HEK293 (cell line): Measurements from ENCODE around the gene NDUFS1.
A peak's percentile ranks its signal among the peaks of the same experiment; 100 is the strongest.

Source experiments
- IKZF3 ChIP-seq: fragments of 450-650 bp; IDR thresholded peaks from 2 replicates; pipeline ENCODE4 v1.5.0; 2018; ENCODE audit warnings: missing biosample characterization, mild to moderate bottlenecking, missing genetic modification characterization, moderate library complexity
- SP2 ChIP-seq: fragments of 450-650 bp; formaldehyde crosslinking; IDR thresholded peaks from 2 replicates; pipeline ENCODE4 v1.5.1; 2016; ENCODE audit warnings: missing biosample characterization, missing genetic modification characterization
- SP7 ChIP-seq: fragments of 450-650 bp; formaldehyde crosslinking; IDR thresholded peaks from 2 replicates; pipeline ENCODE4 v1.5.1; 2016; ENCODE audit warnings: missing biosample characterization, missing genetic modification characterization
- YY1 ChIP-seq: fragments of 450-650 bp; formaldehyde crosslinking; IDR thresholded peaks from 2 replicates; pipeline ENCODE4 v1.5.1; 2018; ENCODE audit warnings: missing biosample characterization, missing genetic modification characterization
- ZBTB1 ChIP-seq: fragments of 450-650 bp; formaldehyde crosslinking; IDR thresholded peaks from 2 replicates; pipeline ENCODE4 v1.5.1; 2016; ENCODE audit warnings: missing biosample characterization, missing genetic modification characterization
- ZBTB6 ChIP-seq: fragments of 450-650 bp; formaldehyde crosslinking; IDR thresholded peaks from 2 replicates; pipeline ENCODE4 v1.5.1; 2017; ENCODE audit warnings: missing biosample characterization, missing genetic modification characterization
- ZBTB8A ChIP-seq: fragments of 450-650 bp; formaldehyde crosslinking; IDR thresholded peaks from 2 replicates; pipeline ENCODE4 v1.5.1; 2016; ENCODE audit warnings: missing biosample characterization, missing genetic modification characterization
- ZFHX2 ChIP-seq: fragments of 450-650 bp; formaldehyde crosslinking; conservative IDR thresholded peaks from 2 replicates; pipeline ENCODE4 v1.5.1; 2016; ENCODE audit warnings: missing biosample characterization, missing genetic modification characterization
- ZFP41 ChIP-seq: fragments of 450-650 bp; formaldehyde crosslinking; IDR thresholded peaks from 2 replicates; pipeline ENCODE4 v1.5.1; 2016; ENCODE audit warnings: missing biosample characterization, missing genetic modification characterization, borderline replicate concordance
- ZNF16 ChIP-seq: fragments of 450-650 bp; formaldehyde crosslinking; IDR thresholded peaks from 2 replicates; pipeline ENCODE4 v1.5.1; 2016; ENCODE audit warnings: low read depth, missing biosample characterization, missing genetic modification characterization
- ZNF202 ChIP-seq: fragments of 450-650 bp; formaldehyde crosslinking; IDR thresholded peaks from 2 replicates; pipeline ENCODE4 v1.5.1; 2016; ENCODE audit warnings: missing biosample characterization, missing genetic modification characterization, borderline replicate concordance
- ZNF280C ChIP-seq: fragments of 450-650 bp; formaldehyde crosslinking; IDR thresholded peaks from 2 replicates; pipeline ENCODE4 v1.5.1; 2016; ENCODE audit warnings: missing biosample characterization, missing genetic modification characterization
- ZNF302 ChIP-seq: fragments of 450-650 bp; formaldehyde crosslinking; IDR thresholded peaks from 2 replicates; pipeline ENCODE4 v1.5.1; 2016; ENCODE audit warnings: missing biosample characterization, missing genetic modification characterization, low read depth
- ZNF366 ChIP-seq: fragments of 450-650 bp; formaldehyde crosslinking; conservative IDR thresholded peaks from 2 replicates; pipeline ENCODE4 v1.5.1; 2016; ENCODE audit warnings: missing biosample characterization, missing genetic modification characterization
- ZNF433 ChIP-seq: fragments of 450-650 bp; formaldehyde crosslinking; IDR thresholded peaks from 2 replicates; pipeline ENCODE4 v1.5.1; 2016; ENCODE audit warnings: missing biosample characterization, missing genetic modification characterization, low read depth
- ZNF521 ChIP-seq: fragments of 450-650 bp; formaldehyde crosslinking; IDR thresholded peaks from 2 replicates; pipeline ENCODE4 v1.5.1; 2017; ENCODE audit warnings: missing biosample characterization, mild to moderate bottlenecking, missing genetic modification characterization
- ZNF544 ChIP-seq: fragments of 450-650 bp; formaldehyde crosslinking; IDR thresholded peaks from 2 replicates; pipeline ENCODE4 v1.5.0; 2017; ENCODE audit warnings: missing biosample characterization, missing genetic modification characterization
- ZNF548 ChIP-seq: fragments of 450-650 bp; formaldehyde crosslinking; IDR thresholded peaks from 2 replicates; pipeline ENCODE4 v1.5.1; 2016; ENCODE audit warnings: missing biosample characterization, missing genetic modification characterization
- ZNF600 ChIP-seq: fragments of 450-650 bp; formaldehyde crosslinking; IDR thresholded peaks from 2 replicates; pipeline ENCODE4 v1.5.1; 2016; ENCODE audit warnings: missing biosample characterization, missing genetic modification characterization
- ZNF610 ChIP-seq: fragments of 450-650 bp; formaldehyde crosslinking; IDR thresholded peaks from 2 replicates; pipeline ENCODE4 v1.5.1; 2016; ENCODE audit warnings: missing biosample characterization, missing genetic modification characterization, borderline replicate concordance
- ZNF704 ChIP-seq: fragments of 450-650 bp; formaldehyde crosslinking; IDR thresholded peaks from 2 replicates; pipeline ENCODE4 v1.5.1; 2016; ENCODE audit warnings: missing biosample characterization, missing genetic modification characterization
- TF ChIP-seq, protein P1 (sequence below): fragments of 450-650 bp; formaldehyde crosslinking; IDR thresholded peaks from 2 replicates; pipeline ENCODE4 v1.5.1; 2017; ENCODE audit warnings: missing biosample characterization, mild to moderate bottlenecking, missing genetic modification characterization, moderate library complexity
- TF ChIP-seq, protein P2 (sequence below): fragments of 450-650 bp; formaldehyde crosslinking; conservative IDR thresholded peaks from 2 replicates; pipeline ENCODE4 v1.5.1; 2016; ENCODE audit warnings: low read depth, missing biosample characterization, missing genetic modification characterization
- TF ChIP-seq, protein P3 (sequence below): fragments of 450-650 bp; formaldehyde crosslinking; IDR thresholded peaks from 2 replicates; pipeline ENCODE4 v1.5.1; 2016; ENCODE audit warnings: missing biosample characterization, missing genetic modification characterization, low read depth

The NDUFS1 gene

GRCh38 chr2:206085742-206086445, 73.3 kb downstream of the NDUFS1 start, which contains the start of gene INO80D (continued):
- TF ChIP-seq, protein P1, sequence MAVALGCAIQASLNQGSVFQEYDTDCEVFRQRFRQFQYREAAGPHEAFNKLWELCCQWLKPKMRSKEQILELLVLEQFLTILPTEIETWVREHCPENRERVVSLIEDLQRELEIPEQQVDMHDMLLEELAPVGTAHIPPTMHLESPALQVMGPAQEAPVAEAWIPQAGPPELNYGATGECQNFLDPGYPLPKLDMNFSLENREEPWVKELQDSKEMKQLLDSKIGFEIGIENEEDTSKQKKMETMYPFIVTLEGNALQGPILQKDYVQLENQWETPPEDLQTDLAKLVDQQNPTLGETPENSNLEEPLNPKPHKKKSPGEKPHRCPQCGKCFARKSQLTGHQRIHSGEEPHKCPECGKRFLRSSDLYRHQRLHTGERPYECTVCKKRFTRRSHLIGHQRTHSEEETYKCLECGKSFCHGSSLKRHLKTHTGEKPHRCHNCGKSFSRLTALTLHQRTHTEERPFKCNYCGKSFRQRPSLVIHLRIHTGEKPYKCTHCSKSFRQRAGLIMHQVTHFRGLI (tag by site-specific recombination): no peak; the same call in 1 of the 2 replicates
- TF ChIP-seq ZNF610 (tag by site-specific recombination) (no peak), ZFHX2 (peak; percentile 42), ZNF280C (tag by site-specific recombination) (no peak), ZNF433 (tag by site-specific recombination) (no peak), ZBTB1 (tag by site-specific recombination) (no peak), ZNF548 (tag by site-specific recombination) (no peak), ZNF704 (tag by site-specific recombination) (no peak), SP2 (peak; percentile 13; the same call in 1 of the 2 replicates), ZNF202 (tag by site-specific recombination) (no peak), ZBTB8A (tag by site-specific recombination) (peak; percentile 76), ZNF600 (tag by site-specific recombination) (peak; percentile 76), IKZF3 (tag by site-specific recombination) (no peak), ZNF16 (tag by site-specific recombination) (no peak), SP7 (tag by site-specific recombination) (peak; percentile 23; the same call in 1 of the 2 replicates), ZNF366 (tag by site-specific recombination) (0 out of 2 replicates have a peak, but pooled peaks have one; percentile 24), YY1 (tag by site-specific recombination) (peak; percentile 31), ZNF521 (tag by site-specific recombination) (no peak), ZFP41 (no peak), ZBTB6 (no peak), ZNF302 (tag by site-specific recombination) (no peak), ZNF544 (tag by site-specific recombination) (no peak)
- TF ChIP-seq, protein P2, sequence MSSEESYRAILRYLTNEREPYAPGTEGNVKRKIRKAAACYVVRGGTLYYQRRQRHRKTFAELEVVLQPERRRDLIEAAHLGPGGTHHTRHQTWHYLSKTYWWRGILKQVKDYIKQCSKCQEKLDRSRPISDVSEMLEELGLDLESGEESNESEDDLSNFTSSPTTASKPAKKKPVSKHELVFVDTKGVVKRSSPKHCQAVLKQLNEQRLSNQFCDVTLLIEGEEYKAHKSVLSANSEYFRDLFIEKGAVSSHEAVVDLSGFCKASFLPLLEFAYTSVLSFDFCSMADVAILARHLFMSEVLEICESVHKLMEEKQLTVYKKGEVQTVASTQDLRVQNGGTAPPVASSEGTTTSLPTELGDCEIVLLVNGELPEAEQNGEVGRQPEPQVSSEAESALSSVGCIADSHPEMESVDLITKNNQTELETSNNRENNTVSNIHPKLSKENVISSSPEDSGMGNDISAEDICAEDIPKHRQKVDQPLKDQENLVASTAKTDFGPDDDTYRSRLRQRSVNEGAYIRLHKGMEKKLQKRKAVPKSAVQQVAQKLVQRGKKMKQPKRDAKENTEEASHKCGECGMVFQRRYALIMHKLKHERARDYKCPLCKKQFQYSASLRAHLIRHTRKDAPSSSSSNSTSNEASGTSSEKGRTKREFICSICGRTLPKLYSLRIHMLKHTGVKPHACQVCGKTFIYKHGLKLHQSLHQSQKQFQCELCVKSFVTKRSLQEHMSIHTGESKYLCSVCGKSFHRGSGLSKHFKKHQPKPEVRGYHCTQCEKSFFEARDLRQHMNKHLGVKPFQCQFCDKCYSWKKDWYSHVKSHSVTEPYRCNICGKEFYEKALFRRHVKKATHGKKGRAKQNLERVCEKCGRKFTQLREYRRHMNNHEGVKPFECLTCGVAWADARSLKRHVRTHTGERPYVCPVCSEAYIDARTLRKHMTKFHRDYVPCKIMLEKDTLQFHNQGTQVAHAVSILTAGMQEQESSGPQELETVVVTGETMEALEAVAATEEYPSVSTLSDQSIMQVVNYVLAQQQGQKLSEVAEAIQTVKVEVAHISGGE (tag by site-specific recombination): no peak
- TF ChIP-seq, protein P3, sequence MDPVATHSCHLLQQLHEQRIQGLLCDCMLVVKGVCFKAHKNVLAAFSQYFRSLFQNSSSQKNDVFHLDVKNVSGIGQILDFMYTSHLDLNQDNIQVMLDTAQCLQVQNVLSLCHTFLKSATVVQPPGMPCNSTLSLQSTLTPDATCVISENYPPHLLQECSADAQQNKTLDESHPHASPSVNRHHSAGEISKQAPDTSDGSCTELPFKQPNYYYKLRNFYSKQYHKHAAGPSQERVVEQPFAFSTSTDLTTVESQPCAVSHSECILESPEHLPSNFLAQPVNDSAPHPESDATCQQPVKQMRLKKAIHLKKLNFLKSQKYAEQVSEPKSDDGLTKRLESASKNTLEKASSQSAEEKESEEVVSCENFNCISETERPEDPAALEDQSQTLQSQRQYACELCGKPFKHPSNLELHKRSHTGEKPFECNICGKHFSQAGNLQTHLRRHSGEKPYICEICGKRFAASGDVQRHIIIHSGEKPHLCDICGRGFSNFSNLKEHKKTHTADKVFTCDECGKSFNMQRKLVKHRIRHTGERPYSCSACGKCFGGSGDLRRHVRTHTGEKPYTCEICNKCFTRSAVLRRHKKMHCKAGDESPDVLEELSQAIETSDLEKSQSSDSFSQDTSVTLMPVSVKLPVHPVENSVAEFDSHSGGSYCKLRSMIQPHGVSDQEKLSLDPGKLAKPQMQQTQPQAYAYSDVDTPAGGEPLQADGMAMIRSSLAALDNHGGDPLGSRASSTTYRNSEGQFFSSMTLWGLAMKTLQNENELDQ (tag by site-specific recombination): no peak
